Sigmoid colon (tissue), 7 donors: ENCODE results near the gene RNU6-7. TPM values are rescaled to one million over a fixed set of nuclear protein-coding genes. Genes with fewer than 3 reads are reported as not detected.

Source experiments
- DNase-seq: peaks from one replicate; pipeline ENCODE4 v3.0.0-alpha.2; 2019
- H3K27ac ChIP-seq, 4 donors: fragments of 200-600 bp; sonication (generic); one replicate each; pipeline ENCODE4 v1.5.1; 2016 to 2019; ENCODE audit warnings: mild to moderate bottlenecking in 1 of 4
- H3K27me3 ChIP-seq, 3 donors: fragments of 200-600 bp; sonication (generic); one replicate each; pipeline ENCODE4 v1.5.1; 2019; ENCODE audit warnings: mild to moderate bottlenecking in 1 of 3
- H3K36me3 ChIP-seq, 4 donors: fragments of 200-600 bp; sonication (generic); one replicate each; pipeline ENCODE4 v1.5.1; 2016 to 2019
- H3K4me1 ChIP-seq, 4 donors: fragments of 200-600 bp; sonication (generic); one replicate each; pipeline ENCODE4 v1.5.1; 2017 to 2019
- H3K4me3 ChIP-seq, 4 donors: fragments of 200-600 bp; sonication (generic); one replicate each; pipeline ENCODE4 v1.5.1; 2017 to 2019; ENCODE audit warnings: mild to moderate bottlenecking in 2 of 4, moderate library complexity in 1 of 4
- H3K9me3 ChIP-seq, 4 donors: fragments of 200-600 bp in 3 of 4; sonication (generic) in 3 of 4; one replicate each; pipeline versions ENCODE4 v1.5.1 to v1.6.1; 2013 to 2019
- CTCF ChIP-seq, 4 experiments: fragments of 450-650 bp in 3 of 4; fragments of 200-600 bp in 1 of 4; IDR thresholded peaks; one replicate each; pipeline ENCODE4 v1.5.1; 2016 to 2019; ENCODE audit warnings: antibody characterized with exemption in 4 of 4, mild to moderate bottlenecking in 3 of 4, moderate library complexity in 2 of 4
- EP300 ChIP-seq, 4 donors: sonication (generic); formaldehyde crosslinking; IDR thresholded peaks; one replicate each; pipeline ENCODE4 v1.6.1; 2017; ENCODE audit warnings: antibody characterized with exemption in 4 of 4
- POLR2A ChIP-seq, 2 donors: fragments of 450-650 bp; IDR thresholded peaks; one replicate each; pipeline ENCODE4 v1.6.1; 2016; ENCODE audit warnings: antibody characterized with exemption in 2 of 2, mild to moderate bottlenecking in 2 of 2, moderate library complexity in 2 of 2
- POLR2AphosphoS5 ChIP-seq, 4 donors: sonication (generic); formaldehyde crosslinking; IDR thresholded peaks; one replicate each; pipeline ENCODE4 v1.6.1; 2017; ENCODE audit warnings: antibody characterized with exemption in 4 of 4
- WGBS, 2 donors: extraction: QIAGEN DNeasy Blood & Tissue Kit; methylation state at CpG; one replicate each; pipeline ENCODE4 v1.1.7; 2013; 5-methylcytosine and 5-hydroxymethylcytosine counted together
- intact Hi-C: fragments of 100-400 bp; cut with DNase I; formaldehyde crosslinking; loops from one replicate; pipeline ENCODE4 v1.15.1; 2023
- polyA plus RNA-seq, 3 donors: library from polyadenylated mRNA; stranded (reverse); fragments of 200-250 nt; gene quantifications; one replicate each; pipeline ENCODE4 v1.2.3, GENCODE V29; 2013
- total RNA-seq, 4 donors: library from RNA; depleted of rRNA; stranded (reverse); fragments of >200 nt; gene quantifications; one replicate each; pipeline ENCODE4 v1.1.0, GENCODE V29; 2016
- donor health status: healthy with polysubstance abuse.
- donor health status: Bipolar disorder and iron deficiency.
- donor health status: healthy.

The RNU6-7 gene
- total and polyA plus RNA-seq, 7 donors = not detected

- no peaks in the 10 kb centered on the region for H3K27me3 ChIP-seq
- intact Hi-C loops = no loop called here
- no peaks in the 10 kb centered on the region for H3K9me3 ChIP-seq
- WGBS, 2 donors = 60 to 84% methylated on average over 3 of the region's 3 CpGs
- no peaks in the 10 kb centered on the region for H3K36me3 ChIP-seq
- no peak overlapping the region for H3K4me3 ChIP-seq
- H3K4me1 ChIP-seq = no peaks in the 10 kb centered on the region
- no peak overlapping the region for H3K27ac ChIP-seq
- TF ChIP-seq POLR2AphosphoS5 (IDR thresholded peaks at IDR 0.05) (no peak), POLR2A (IDR thresholded peaks at IDR 0.05) (no peak), CTCF (IDR thresholded peaks at IDR 0.05) (no peak), EP300 (IDR thresholded peaks at IDR 0.05) (no peak)
- DNase-seq = no peak
These were observed 32.7 kb upstream of the RNU6-7 start for GRCh38 chr14:32169191-32169590.

- TF ChIP-seq POLR2AphosphoS5 (IDR thresholded peaks at IDR 0.05) (no peak), EP300 (IDR thresholded peaks at IDR 0.05) (no peak), POLR2A (IDR thresholded peaks at IDR 0.05) (no peak), CTCF (IDR thresholded peaks at IDR 0.05) (no peak)
- Histone ChIP-seq H3K4me3 (no peak overlapping the region), H3K36me3 (no peaks in the 10 kb centered on the region), H3K4me1 (no peaks in the 10 kb centered on the region), H3K9me3 (no peaks in the 10 kb centered on the region), H3K27me3 (no peaks in the 10 kb centered on the region), H3K27ac (no peak overlapping the region)
- 80 to 83% methylated on average over 5 of the region's 5 CpGs for WGBS, 2 donors
- no peak for DNase-seq
- intact Hi-C loops = no loop called here
These were observed 30.4 kb upstream of the RNU6-7 start for GRCh38 chr14:32171469-32171868.

- no peaks in the 10 kb centered on the region for H3K9me3 ChIP-seq
- intact Hi-C loops = no loop called here
- H3K36me3 ChIP-seq = no peaks in the 10 kb centered on the region
- TF ChIP-seq EP300 (IDR thresholded peaks at IDR 0.05) (no peak), POLR2AphosphoS5 (IDR thresholded peaks at IDR 0.05) (no peak), POLR2A (IDR thresholded peaks at IDR 0.05) (no peak), CTCF (IDR thresholded peaks at IDR 0.05) (no peak)
- no peak overlapping the region for H3K27ac ChIP-seq
- no peak overlapping the region for H3K4me3 ChIP-seq
- 15 to 60% methylated on average over 2 of the region's 2 CpGs for WGBS, 2 donors
- H3K4me1 ChIP-seq = no peaks in the 10 kb centered on the region
- no peak for DNase-seq
- no peaks in the 10 kb centered on the region for H3K27me3 ChIP-seq
These were observed 18.4 kb upstream of the RNU6-7 start for GRCh38 chr14:32183151-32184058.

GRCh38 chr14:32185097-32185496 is 16.7 kb upstream of the RNU6-7 start:
- Histone ChIP-seq H3K4me1 (no peaks in the 10 kb centered on the region), H3K36me3 (no peaks in the 10 kb centered on the region), H3K27me3 (no peaks in the 10 kb centered on the region), H3K27ac (no peak overlapping the region), H3K4me3 (no peak overlapping the region), H3K9me3 (no peaks in the 10 kb centered on the region)
- no peak for DNase-seq
- intact Hi-C loops = no loop called here
- 97 to 98% methylated on average over 1 of the region's 1 CpG for WGBS, 2 donors
- TF ChIP-seq POLR2AphosphoS5 (IDR thresholded peaks at IDR 0.05) (no peak), CTCF (IDR thresholded peaks at IDR 0.05) (no peak), EP300 (IDR thresholded peaks at IDR 0.05) (no peak), POLR2A (IDR thresholded peaks at IDR 0.05) (no peak)
